ENCODE measurements around the gene CRMP1. TPM values are rescaled to one million over a fixed set of nuclear protein-coding genes. Genes with fewer than 3 reads are reported as not detected.

Gene CRMP1
- total RNA-seq (2022; extraction: Qiagen RNA extraction; ENCODE audit: low read depth), result 1.9 to 2.7 TPM (median 2.4 TPM) in 5 replicates

GRCh38 chr4:5893004-5893580 lies at the start of gene CRMP1:
CRMP1 (minus strand) TSS chr4:5893086; CDS start chr4:5892969, 117 bp downstream.

Other genes starting within 250 kb of the CRMP1 start
- gene EVC2, start 184.5 kb downstream of the CRMP1 start, total RNA-seq (2022; extraction: Qiagen RNA extraction; ENCODE audit: low read depth), result 2.1 to 2.6 TPM (median 2.3 TPM) in 5 replicates
- 8.5 to 13.4 TPM (median 11.6 TPM) in 5 replicates for gene EVC, start 181.9 kb downstream of the CRMP1 start, total RNA-seq (2022; extraction: Qiagen RNA extraction; ENCODE audit: low read depth)
- not detected in 5 replicates for gene C4orf50, start 125.3 kb upstream of the CRMP1 start, total RNA-seq (2022; extraction: Qiagen RNA extraction; ENCODE audit: low read depth)

Data from A549 treated with RU486 at 1 μM for 4 hours (cell line).